D721Med (cell line): Measurements from ENCODE around the gene PDE6B.

Experiments used
- DNase-seq: peaks from one replicate; pipeline ENCODE4 v3.0.0; 2011; ENCODE audit warnings: low spot score; ENCODE audit not compliant: insufficient read length
- FAIRE-seq: peaks from 2 replicates; lab custom pipeline; 2011; peaks lifted over from hg19 to GRCh38; lab: Jason Lieb, UNC
- CTCF ChIP-seq: IDR thresholded peaks from 2 replicates; pipeline ENCODE4 v1.5.1; 2012; ENCODE audit warnings: mild to moderate bottlenecking, control low read depth; ENCODE audit not compliant: insufficient read depth; ENCODE audit errors: missing control alignments

The PDE6B gene

GRCh38 chr4:601612-602558 is 23.5 kb upstream of the PDE6B start:
- FAIRE-seq = no peak
- DNase-seq = no peak
- TF ChIP-seq CTCF = no peak

GRCh38 chr4:602559-602942 is 22.8 kb upstream of the PDE6B start:
- peak; percentile 69 for TF ChIP-seq CTCF
- peak; percentile 93 for DNase-seq
- no peak for FAIRE-seq

GRCh38 chr4:604131-604530 is 21.2 kb upstream of the PDE6B start:
- no peak for TF ChIP-seq CTCF
- DNase-seq (no peak), FAIRE-seq (no peak)

GRCh38 chr4:605702-606425 is 19.5 kb upstream of the PDE6B start:
- DNase-seq = no peak
- FAIRE-seq = no peak

GRCh38 chr4:608236-608635 is 17.1 kb upstream of the PDE6B start:
- FAIRE-seq (no peak), DNase-seq (no peak)
- TF ChIP-seq CTCF = no peak

More at GRCh38 chr4:605702-606425, 19.5 kb upstream of the PDE6B start:
- TF ChIP-seq CTCF = no peak

GRCh38 chr4:609400-610050 is 15.8 kb upstream of the PDE6B start:
- FAIRE-seq (no peak), DNase-seq (no peak)
- TF ChIP-seq CTCF = no peak
